Esophagus muscularis mucosa (tissue), 3 donors: Measurements from ENCODE around the gene CCDC187.

Source experiments
- CTCF ChIP-seq, 3 experiments: fragments of 200-600 bp in 2 of 3; fragments of 450-650 bp in 1 of 3; sonication (generic) in 2 of 3; IDR thresholded peaks; one replicate each; pipeline ENCODE4 v1.5.1; 2017 to 2019; ENCODE audit warnings: antibody characterized with exemption in 3 of 3, mild to moderate bottlenecking in 2 of 3, moderate library complexity in 1 of 3
- POLR2A ChIP-seq: fragments of 450-650 bp; IDR thresholded peaks from one replicate; pipeline ENCODE4 v1.6.1; 2017; ENCODE audit warnings: antibody characterized with exemption, moderate library complexity, mild to moderate bottlenecking, low read depth

- TF ChIP-seq CTCF (IDR thresholded peaks at IDR 0.05) (no peak), POLR2A (no peak)
Measured at GRCh38 chr9:136204838-136205706, 98.8 kb downstream of the CCDC187 start, which contains the start of gene LHX3.
